Measurements from ENCODE around the gene ATP8A2. TPM values are rescaled to one million over a fixed set of nuclear protein-coding genes. Genes with fewer than 3 reads are reported as not detected.

Gene ATP8A2
- total and polyA plus RNA-seq, 9 of the 15 experiments (the other 6 are each of a cell fraction or from before 2014, with no cell fraction given), result under 0.01 to 0.33 (median 0.06) TPM; not detected in 4

DNA sequence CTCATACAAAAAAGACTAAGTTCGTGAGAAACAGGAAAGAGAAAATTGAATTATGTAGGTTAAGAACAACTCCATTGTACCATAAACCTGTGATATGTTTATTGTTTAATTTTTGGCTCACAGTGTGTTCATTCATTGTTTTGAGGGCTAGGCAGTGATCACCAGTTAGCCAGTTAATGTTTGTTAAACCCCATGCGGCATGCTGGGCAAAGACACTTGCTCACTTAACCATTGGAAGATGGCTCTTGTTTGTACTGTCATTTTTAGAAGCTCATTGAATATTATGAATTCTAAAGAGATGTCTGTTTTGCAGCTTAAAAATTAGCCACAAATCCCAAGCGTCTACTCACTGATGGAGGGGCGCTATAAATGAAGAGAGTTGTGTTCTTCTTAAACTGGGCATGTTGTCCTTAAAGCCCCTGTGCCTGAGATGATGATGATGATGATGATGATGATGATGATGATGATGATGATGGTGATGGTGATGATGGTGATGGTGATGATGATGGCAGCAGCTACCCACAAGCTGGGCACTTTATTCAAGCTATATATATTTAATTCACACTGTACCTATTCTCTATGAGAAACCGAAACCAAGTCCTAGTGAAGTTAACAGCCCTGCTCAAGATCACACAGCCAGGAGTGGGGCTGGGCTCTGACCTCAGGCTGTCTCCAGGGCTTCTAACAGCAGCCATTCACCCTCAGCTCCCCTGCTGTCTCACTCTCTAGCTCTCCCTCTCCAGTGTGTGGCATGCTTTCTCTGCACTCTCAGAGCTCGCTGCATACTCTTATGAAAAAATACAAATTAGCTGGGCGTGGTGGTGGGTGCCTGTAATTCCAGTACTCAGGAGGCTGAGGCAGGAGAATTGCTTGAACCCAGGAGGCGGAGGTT is 510.9 kb downstream of the ATP8A2 start:
- no peak overlapping the region for H3K4me3 ChIP-seq
- H3K9me3 ChIP-seq (replicated peaks; ENCODE audit: control insufficient read depth, insufficient read depth, low read depth, low read length), result no peaks in the 10 kb centered on the region
- in situ Hi-C loops (cut with MboI), result no loop called here
- DNase-seq (ENCODE audit: extremely low read depth in 1 of 4, low spot score in 3 of 4), result no peak
- H3K9me1 ChIP-seq (ENCODE audit: control insufficient read depth, insufficient read depth, low read length), result no peaks in the 10 kb centered on the region
- H3K27me3 ChIP-seq (ENCODE audit: control insufficient read depth in 2 of 2, insufficient read depth in 2 of 2, low read length in 2 of 2), result peaks cover 0 to 14% of the 10 kb centered on the region in 2 experiments; a peak in 2 of 5 replicates
- ATAC-seq, result no peak
- no peak overlapping the region for H3K27ac ChIP-seq (ENCODE audit: extremely low read depth, low read depth, low read length)
- ChIA-PET POLR2A (no interaction called here), CTCF (ENCODE audit: low intra/inter-chr PET ratio) (no interaction called here)
- 0% methylated on average over 8 of the region's 8 CpGs for WGBS (ENCODE audit: insufficient coverage, low coverage, missing lambda C conversion rate)
- no peak overlapping the region for H3K9ac ChIP-seq (ENCODE audit: insufficient read depth in 1 of 2, low read depth in 2 of 2, low read length in 2 of 2)
- H4K20me1 ChIP-seq (replicated peaks; ENCODE audit: control insufficient read depth, insufficient read depth, low read length), result no peaks in the 10 kb centered on the region
- H3K79me2 ChIP-seq (ENCODE audit: control insufficient read depth, insufficient read depth, low read length), result no peaks in the 10 kb centered on the region
- H3K4me2 ChIP-seq (ENCODE audit: insufficient read depth, low read length), result no peak overlapping the region
- no TSS peak for BruUV-seq (replicated peaks)
- no peak overlapping the region for H2AFZ ChIP-seq (ENCODE audit: low read depth, low read length)
- no peaks in the 10 kb centered on the region for H3K36me3 ChIP-seq (ENCODE audit: control insufficient read depth, insufficient read depth, low read length)
- H3K4me1 ChIP-seq (replicated peaks in 1 of 2; ENCODE audit: control insufficient read depth in 2 of 2, insufficient read depth in 2 of 2, low read length in 2 of 2), result no peaks in the 10 kb centered on the region
- intact Hi-C loops (cut with micrococcal nuclease), result no loop called here
- no peak for TF ChIP-seq ZNF217 (CRISPR knock-in tag; IDR thresholded peaks at IDR 0.05)
- no peak for TF ChIP-seq ZNF316 (IDR thresholded peaks at IDR 0.05)
- TF ChIP-seq ZNF146 (CRISPR knock-in tag; IDR thresholded peaks at IDR 0.05; ENCODE audit: unreplicated experiment), result no peak
- TF ChIP-seq ARID2 (IDR thresholded peaks at IDR 0.05), result no peak
- no peak for TF ChIP-seq LEF1 (IDR thresholded peaks at IDR 0.05)
- no peak for TF ChIP-seq RBM39 (optimal IDR thresholded peaks at IDR 0.05; ENCODE audit: low read depth, low read length)
- no peak for TF ChIP-seq SMARCC2 (IDR thresholded peaks at IDR 0.05; ENCODE audit: low read depth)
- TF ChIP-seq, protein P1, sequence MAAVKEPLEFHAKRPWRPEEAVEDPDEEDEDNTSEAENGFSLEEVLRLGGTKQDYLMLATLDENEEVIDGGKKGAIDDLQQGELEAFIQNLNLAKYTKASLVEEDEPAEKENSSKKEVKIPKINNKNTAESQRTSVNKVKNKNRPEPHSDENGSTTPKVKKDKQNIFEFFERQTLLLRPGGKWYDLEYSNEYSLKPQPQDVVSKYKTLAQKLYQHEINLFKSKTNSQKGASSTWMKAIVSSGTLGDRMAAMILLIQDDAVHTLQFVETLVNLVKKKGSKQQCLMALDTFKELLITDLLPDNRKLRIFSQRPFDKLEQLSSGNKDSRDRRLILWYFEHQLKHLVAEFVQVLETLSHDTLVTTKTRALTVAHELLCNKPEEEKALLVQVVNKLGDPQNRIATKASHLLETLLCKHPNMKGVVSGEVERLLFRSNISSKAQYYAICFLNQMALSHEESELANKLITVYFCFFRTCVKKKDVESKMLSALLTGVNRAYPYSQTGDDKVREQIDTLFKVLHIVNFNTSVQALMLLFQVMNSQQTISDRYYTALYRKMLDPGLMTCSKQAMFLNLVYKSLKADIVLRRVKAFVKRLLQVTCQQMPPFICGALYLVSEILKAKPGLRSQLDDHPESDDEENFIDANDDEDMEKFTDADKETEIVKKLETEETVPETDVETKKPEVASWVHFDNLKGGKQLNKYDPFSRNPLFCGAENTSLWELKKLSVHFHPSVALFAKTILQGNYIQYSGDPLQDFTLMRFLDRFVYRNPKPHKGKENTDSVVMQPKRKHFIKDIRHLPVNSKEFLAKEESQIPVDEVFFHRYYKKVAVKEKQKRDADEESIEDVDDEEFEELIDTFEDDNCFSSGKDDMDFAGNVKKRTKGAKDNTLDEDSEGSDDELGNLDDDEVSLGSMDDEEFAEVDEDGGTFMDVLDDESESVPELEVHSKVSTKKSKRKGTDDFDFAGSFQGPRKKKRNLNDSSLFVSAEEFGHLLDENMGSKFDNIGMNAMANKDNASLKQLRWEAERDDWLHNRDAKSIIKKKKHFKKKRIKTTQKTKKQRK (IDR thresholded peaks at IDR 0.05; ENCODE audit: borderline replicate concordance, low read depth, low read length), result no peak
- no peak for TF ChIP-seq ZNF431 (CRISPR knock-in tag; IDR thresholded peaks at IDR 0.05)
- no peak for TF ChIP-seq SMARCE1 (IDR thresholded peaks at IDR 0.05)
- no peak for TF ChIP-seq HMGN3 (IDR thresholded peaks at IDR 0.05; ENCODE audit: borderline replicate concordance, extremely low read depth, insufficient read length, low read depth, low read length)
- TF ChIP-seq, protein P2, sequence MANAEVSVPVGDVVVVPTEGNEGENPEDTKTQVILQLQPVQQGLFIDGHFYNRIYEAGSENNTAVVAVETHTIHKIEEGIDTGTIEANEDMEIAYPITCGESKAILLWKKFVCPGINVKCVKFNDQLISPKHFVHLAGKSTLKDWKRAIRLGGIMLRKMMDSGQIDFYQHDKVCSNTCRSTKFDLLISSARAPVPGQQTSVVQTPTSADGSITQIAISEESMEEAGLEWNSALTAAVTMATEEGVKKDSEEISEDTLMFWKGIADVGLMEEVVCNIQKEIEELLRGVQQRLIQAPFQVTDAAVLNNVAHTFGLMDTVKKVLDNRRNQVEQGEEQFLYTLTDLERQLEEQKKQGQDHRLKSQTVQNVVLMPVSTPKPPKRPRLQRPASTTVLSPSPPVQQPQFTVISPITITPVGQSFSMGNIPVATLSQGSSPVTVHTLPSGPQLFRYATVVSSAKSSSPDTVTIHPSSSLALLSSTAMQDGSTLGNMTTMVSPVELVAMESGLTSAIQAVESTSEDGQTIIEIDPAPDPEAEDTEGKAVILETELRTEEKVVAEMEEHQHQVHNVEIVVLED (CRISPR knock-in tag; IDR thresholded peaks at IDR 0.05), result no peak
- TF ChIP-seq, protein P3, sequence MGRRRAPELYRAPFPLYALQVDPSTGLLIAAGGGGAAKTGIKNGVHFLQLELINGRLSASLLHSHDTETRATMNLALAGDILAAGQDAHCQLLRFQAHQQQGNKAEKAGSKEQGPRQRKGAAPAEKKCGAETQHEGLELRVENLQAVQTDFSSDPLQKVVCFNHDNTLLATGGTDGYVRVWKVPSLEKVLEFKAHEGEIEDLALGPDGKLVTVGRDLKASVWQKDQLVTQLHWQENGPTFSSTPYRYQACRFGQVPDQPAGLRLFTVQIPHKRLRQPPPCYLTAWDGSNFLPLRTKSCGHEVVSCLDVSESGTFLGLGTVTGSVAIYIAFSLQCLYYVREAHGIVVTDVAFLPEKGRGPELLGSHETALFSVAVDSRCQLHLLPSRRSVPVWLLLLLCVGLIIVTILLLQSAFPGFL (CRISPR knock-in tag; IDR thresholded peaks at IDR 0.05), result no peak
- TF ChIP-seq ZFP30 (CRISPR knock-in tag; IDR thresholded peaks at IDR 0.05; ENCODE audit: borderline replicate concordance), result no peak
- no peak for TF ChIP-seq ARNT (IDR thresholded peaks at IDR 0.05)
- TF ChIP-seq PTRF (tag; IDR thresholded peaks at IDR 0.05), result no peak
- FAIRE-seq, result no peak

All from K562 (cell line).